ENCODE results near the gene MYO3B. TPM values are rescaled to one million over a fixed set of nuclear protein-coding genes. Genes with fewer than 3 reads are reported as not detected.

MYO3B gene
- total RNA-seq, 1 donor from 2014 or later: 27.3 TPM

DNA sequence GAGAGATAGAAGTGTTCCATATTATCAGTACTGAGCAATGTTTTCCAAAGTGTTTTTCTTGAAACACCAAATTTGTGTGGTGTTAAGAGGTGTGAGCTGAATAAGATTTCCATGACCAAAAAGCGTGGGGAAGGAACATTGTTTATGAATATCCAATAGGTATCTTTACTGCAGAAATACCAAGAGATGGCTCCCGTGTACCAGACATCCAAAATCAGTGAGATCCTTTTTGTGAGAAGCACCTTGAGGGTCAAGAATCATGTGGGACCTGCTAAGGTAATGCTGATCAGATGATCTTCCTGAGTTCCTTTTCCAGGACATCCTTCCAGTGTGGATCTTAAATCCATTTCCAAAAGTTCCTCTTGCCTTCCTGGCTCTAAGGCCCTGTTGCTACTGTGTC lies 246.0 kb downstream of the MYO3B start:
- Histone ChIP-seq H3K79me2 (ENCODE audit: low read depth) (no peaks in the 10 kb centered on the region), H3K9me3 (ENCODE audit: low read depth) (no peaks in the 10 kb centered on the region), H2AFZ (replicated peaks) (no peak overlapping the region), H4K20me1 (ENCODE audit: low read depth) (no peaks in the 10 kb centered on the region), H3K9ac (no peak overlapping the region), H3K27ac (no peak overlapping the region), H3F3A (ENCODE audit: low read depth) (no peaks in the 10 kb centered on the region), H3K27me3 (no peaks in the 10 kb centered on the region), H3K4me3 (no peak overlapping the region), H3K4me2 (no peak overlapping the region), H3K36me3 (no peaks in the 10 kb centered on the region), H3K4me1 (no peaks in the 10 kb centered on the region)
- TF ChIP-seq CTCF (IDR thresholded peaks at IDR 0.05) (no peak), EZH2 (IDR thresholded peaks at IDR 0.05) (no peak), EZH2phosphoT487 (IDR thresholded peaks at IDR 0.05) (no peak)
- no peak for DNase-seq (ENCODE audit: low spot score)
- no peak overlapping the region for H3K27ac Mint-ChIP-seq
- no peaks in the 10 kb centered on the region for H3K36me3 Mint-ChIP-seq
- peaks cover 18% of the 10 kb centered on the region for H3K4me1 Mint-ChIP-seq
- H3K4me3 Mint-ChIP-seq: no peak overlapping the region
- H3K27me3 Mint-ChIP-seq (ENCODE audit: insufficient read depth, low read depth): no peaks in the 10 kb centered on the region
- H3K9me3 Mint-ChIP-seq: no peaks in the 10 kb centered on the region

GRCh38 chr2:170425281-170425751 lies 247.4 kb downstream of the MYO3B start:
- Histone ChIP-seq H3F3A (ENCODE audit: low read depth) (no peaks in the 10 kb centered on the region), H3K27me3 (no peaks in the 10 kb centered on the region), H3K79me2 (ENCODE audit: low read depth) (no peaks in the 10 kb centered on the region), H3K36me3 (no peaks in the 10 kb centered on the region), H3K4me3 (no peak overlapping the region), H2AFZ (replicated peaks) (no peak overlapping the region), H3K4me1 (no peaks in the 10 kb centered on the region), H3K4me2 (no peak overlapping the region), H3K27ac (no peak overlapping the region), H4K20me1 (ENCODE audit: low read depth) (no peaks in the 10 kb centered on the region), H3K9me3 (ENCODE audit: low read depth) (no peaks in the 10 kb centered on the region), H3K9ac (no peak overlapping the region)
- Mint-ChIP-seq H3K27ac (no peak overlapping the region), H3K9me3 (no peaks in the 10 kb centered on the region), H3K36me3 (no peaks in the 10 kb centered on the region), H3K4me1 (peaks cover 13% of the 10 kb centered on the region), H3K27me3 (ENCODE audit: insufficient read depth, low read depth) (no peaks in the 10 kb centered on the region), H3K4me3 (no peak overlapping the region)
- TF ChIP-seq EZH2 (IDR thresholded peaks at IDR 0.05) (no peak), CTCF (IDR thresholded peaks at IDR 0.05) (no peak), EZH2phosphoT487 (IDR thresholded peaks at IDR 0.05) (no peak)
- DNase-seq (ENCODE audit: low spot score): no peak

DNA sequence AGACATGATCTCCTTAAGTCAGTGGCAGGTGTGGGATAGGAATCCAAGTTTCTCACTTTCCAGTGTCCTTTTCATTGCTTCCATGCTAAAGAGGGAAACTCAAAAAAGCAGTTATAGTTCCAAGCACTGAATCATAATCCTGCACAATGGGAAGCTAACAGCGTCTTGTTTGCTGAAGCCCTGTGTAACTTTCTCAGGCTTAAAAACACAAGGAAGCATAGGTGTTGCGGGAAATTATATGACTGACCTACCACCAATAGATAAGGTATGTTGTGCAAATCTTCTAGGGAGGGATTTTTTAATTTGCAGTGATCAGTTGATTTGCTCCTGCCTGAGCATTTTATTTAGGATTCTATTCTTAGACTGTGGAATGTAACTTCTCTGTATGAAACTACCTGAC lies 250.9 kb downstream of the MYO3B start:
- no peaks in the 10 kb centered on the region for H3K9me3 ChIP-seq (ENCODE audit: low read depth)
- no peaks in the 10 kb centered on the region for H3K9me3 Mint-ChIP-seq
- H2AFZ ChIP-seq (replicated peaks): no peak overlapping the region
- H3K9ac ChIP-seq: no peak overlapping the region
- peaks cover 2% of the 10 kb centered on the region for H3K4me1 Mint-ChIP-seq
- H3K4me2 ChIP-seq: no peak overlapping the region
- H3K27ac Mint-ChIP-seq: no peak overlapping the region
- H3K36me3 Mint-ChIP-seq: no peaks in the 10 kb centered on the region
- H3K27me3 Mint-ChIP-seq (ENCODE audit: insufficient read depth, low read depth): no peaks in the 10 kb centered on the region
- no peak overlapping the region for H3K4me3 ChIP-seq
- DNase-seq (ENCODE audit: low spot score): no peak
- no peak overlapping the region for H3K27ac ChIP-seq
- no peaks in the 10 kb centered on the region for H4K20me1 ChIP-seq (ENCODE audit: low read depth)
- no peaks in the 10 kb centered on the region for H3K36me3 ChIP-seq
- no peaks in the 10 kb centered on the region for H3K4me1 ChIP-seq
- no peaks in the 10 kb centered on the region for H3K79me2 ChIP-seq (ENCODE audit: low read depth)
- TF ChIP-seq EZH2phosphoT487 (IDR thresholded peaks at IDR 0.05) (no peak), CTCF (IDR thresholded peaks at IDR 0.05) (no peak), EZH2 (IDR thresholded peaks at IDR 0.05) (no peak)
- H3K27me3 ChIP-seq: no peaks in the 10 kb centered on the region
- H3K4me3 Mint-ChIP-seq: no peak overlapping the region
- H3F3A ChIP-seq (ENCODE audit: low read depth): no peaks in the 10 kb centered on the region
